NCI-H187 treated with DMSO at 0.1 percent for 48 hours (cell line): Measurements from ENCODE around the gene MS4A5.
"Not testable (repeated sequence)": the region's sequence is repeated elsewhere in the genome, so short reads cannot be mapped to it uniquely, and the experiment has no call there.

Source experiments
- DNase-seq: peaks from one replicate; lab custom pipeline; 2025; lab: John Stamatoyannopoulos, UW

The MS4A5 gene, protein sequence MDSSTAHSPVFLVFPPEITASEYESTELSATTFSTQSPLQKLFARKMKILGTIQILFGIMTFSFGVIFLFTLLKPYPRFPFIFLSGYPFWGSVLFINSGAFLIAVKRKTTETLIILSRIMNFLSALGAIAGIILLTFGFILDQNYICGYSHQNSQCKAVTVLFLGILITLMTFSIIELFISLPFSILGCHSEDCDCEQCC

DNA sequence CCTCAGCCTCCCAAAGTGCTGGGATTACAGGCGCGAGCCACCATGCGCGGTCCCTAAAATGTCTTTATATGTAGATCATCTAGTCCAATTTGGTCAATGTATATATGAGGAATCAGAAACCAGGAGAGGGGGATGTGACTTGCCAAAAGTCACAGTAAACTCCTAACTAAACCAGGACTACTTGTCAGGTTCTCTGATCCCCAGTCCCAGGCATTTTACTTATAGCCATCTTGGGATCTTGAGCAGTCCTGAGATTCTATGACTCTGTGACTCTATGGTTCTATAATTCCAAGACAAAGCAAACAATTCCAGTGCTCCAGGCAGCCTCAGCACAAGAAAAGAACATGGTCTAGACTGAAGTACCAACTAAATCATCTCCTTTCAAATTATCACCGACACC lies at the start of gene MS4A5:
MS4A5 (plus strand) TSS at position 301 of the 400 bp plus-strand sequence. CDS start 103 bp downstream, outside the sequence.
- no peak for DNase-seq

DNA sequence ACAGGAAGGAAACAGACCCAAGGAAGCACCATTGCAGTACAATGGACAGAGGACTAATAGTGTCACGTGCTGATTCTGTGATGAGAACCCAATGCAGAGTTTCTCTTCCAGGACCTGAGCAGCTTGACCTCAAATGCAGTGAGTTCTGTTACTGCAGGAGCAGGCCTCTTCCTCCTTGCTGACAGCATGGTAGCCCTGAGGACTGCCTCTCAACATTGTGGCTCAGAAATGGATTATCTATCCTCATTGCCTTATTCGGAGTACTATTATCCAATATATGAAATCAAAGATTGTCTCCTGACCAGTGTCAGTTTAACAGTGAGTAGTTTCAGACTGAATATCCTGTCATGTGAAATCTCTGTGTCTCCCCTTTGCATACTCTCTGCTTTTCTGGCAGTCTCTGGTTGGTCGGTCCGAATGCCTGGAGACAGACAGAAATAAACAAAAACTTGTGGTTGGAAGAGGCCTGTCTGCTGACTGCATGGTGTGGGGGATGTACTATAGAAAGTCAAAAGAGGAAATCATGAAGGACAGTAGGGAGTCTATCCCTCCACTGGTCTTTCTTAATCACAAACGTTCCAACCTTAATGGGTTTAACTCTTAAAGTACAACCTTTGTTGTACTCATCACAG lies 40.0 kb upstream of the MS4A5 start:
- no peak for DNase-seq

DNA sequence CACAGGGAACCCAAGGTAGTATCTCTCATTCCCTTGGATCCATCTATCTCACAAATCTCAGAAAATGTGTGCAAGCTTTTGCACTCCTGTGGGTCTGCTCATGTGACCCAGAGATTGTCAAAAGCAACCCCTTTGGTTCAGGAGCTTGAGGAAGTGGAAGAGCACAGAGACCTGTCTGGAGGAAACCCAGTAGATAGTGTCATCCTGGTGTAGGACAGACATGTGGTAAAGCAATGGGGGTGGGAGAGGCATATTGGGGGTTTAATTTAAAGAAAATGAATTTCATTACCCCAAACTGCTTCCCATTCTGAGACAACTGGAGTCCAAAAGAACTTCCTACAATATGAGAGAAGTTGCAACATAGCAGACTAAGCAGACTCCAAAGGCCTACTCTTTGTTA lies 39.0 kb upstream of the MS4A5 start:
- no peak for DNase-seq

DNA sequence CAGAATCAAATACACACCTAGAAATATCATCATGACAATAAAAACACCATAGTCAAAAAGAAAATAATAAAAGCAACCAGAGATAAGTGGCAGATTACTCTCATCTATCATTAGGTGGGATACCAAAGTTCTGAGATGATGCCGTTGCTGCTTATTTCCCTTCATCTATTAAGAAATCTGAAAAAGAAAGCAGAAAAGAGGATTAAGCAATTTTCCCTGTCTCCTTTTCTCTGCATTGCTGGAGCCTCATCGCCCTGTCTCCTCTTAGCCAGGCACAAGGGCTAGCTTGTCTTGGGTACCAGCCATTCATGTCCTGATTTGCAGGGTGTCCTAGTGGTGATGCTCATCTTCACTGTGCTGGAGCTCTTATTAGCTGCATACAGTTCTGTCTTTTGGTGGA lies 37.0 kb upstream of the MS4A5 start:
- no peak for DNase-seq

DNA sequence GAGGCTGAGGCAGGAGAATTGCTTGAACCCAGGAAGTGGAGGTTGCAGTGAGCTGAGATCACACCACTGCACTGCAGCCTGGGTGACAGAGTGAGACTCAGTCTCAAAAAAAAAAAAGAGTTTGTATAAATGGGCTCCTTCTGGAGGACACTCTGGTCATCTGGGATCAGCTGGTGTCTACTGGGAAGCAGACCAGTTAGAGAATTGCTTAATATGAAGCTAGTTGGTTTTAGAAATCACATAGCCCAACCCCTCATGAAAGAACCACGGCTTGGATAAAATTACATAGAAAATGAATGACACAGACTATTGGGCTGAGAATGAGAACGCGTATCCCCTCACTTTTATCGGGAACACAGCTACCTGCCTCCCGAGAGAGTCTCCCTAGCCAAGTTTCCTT lies 36.4 kb upstream of the MS4A5 start:
- no peak for DNase-seq

DNA sequence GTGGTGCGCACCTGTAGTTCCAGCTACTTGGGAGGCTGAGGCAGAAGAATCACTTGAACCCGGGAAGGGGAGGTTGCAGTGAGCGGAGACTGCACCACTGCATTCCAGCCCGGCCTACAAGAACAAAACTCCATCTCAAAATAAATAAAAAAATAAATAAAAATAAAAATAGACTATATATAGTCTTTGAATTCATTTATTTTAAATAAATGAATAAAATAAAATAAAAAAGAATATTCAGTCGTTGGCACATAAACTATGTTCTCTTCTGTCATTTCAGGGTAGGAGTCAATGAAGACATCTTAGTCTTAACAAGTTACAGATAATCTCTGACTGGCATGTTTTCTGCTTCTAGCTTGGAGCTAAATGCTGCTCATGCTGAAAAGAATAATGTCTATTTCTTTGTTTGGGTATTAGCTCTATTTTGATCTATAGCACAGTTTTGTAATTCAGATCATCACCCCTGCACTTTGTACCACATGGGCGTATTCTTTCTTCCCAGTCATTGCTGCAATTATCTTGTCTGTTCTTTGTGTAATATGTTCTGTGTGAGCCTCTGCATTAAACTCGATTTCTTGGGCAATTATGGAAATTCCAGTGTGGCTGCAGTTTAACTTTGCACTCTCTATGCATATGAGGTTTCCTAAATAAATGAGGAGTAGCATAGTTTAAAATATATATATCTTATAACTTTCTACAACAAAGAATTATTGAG lies 34.5 kb upstream of the MS4A5 start:
- no peak for DNase-seq

- no peak for DNase-seq
These were observed 33.0 kb upstream of the MS4A5 start, which contains the start of gene MS4A14 for GRCh38 chr11:60396382-60396781. TSS of gene MS4A14 (plus strand) at chr11:60396459. CDS start at chr11:60396579, 120 bp downstream.

DNA sequence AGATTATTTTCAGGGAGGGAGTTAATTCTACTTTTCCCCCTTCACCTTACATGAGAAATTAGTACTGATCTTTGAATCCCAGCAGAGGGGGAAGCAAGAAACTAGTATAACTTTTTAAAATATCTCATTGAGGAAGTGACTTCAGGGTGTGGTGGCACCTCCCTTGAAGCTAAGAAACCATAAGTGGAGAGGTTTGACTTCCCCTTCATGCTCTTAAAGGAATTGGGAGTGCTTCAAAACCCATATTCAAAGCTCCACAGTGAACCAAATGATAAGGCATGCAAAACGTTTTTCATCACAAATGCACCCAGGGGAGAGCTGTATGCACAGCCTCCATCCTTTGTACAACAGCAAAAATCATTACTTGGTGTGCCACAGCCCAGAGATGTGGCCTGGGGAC lies 32.6 kb upstream of the MS4A5 start:
- DNase-seq: no peak

GRCh38 chr11:60420015-60420414 lies 9.4 kb upstream of the MS4A5 start:
- DNase-seq: no peak

DNA sequence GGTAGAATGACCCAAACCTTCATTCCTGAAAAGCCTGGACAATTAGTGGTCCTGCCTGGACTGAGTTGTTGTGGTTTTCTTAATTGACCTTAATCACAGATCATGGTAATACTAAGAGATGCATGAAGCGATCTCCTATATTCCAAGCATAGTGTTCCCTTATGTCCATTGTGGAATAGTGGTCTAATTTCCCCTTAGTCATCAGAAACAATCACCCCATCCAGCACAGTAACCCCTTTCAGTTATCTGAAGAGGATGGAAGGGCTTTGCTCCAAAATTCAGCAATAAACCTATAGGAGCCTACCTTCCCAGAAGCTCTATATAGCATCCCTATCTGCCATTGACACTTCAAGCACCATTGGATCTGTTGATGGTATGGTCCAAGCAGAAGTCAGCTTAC lies 6.8 kb upstream of the MS4A5 start:
- no peak for DNase-seq

GRCh38 chr11:60428517-60428916 lies 855 bp upstream of the MS4A5 start:
- DNase-seq: no peak

- no peak for DNase-seq
These were observed 1.9 kb downstream of the MS4A5 start for GRCh38 chr11:60431251-60431650.

DNA sequence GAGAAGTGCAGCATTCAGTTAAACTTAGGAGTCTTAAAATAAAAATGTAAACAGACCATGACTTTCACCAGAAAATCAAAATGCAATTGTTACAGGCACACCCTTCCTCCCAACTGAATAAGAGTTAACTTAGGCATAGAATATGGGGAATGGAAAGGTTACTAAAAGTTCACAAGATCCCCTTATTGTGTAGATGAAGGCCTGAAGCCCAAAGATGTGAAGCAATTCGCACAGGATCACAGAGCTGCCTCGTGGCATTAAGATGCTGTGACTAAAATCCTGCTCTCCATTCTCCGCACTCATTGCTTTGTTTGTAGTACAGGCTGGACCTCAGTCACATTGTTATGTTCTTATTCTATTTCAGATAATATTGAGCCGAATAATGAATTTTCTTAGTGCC lies 4.0 kb downstream of the MS4A5 start:
- no peak for DNase-seq

GRCh38 chr11:60447070-60447469 lies 17.7 kb downstream of the MS4A5 start:
- no peak for DNase-seq

GRCh38 chr11:60447846-60448245 lies 18.5 kb downstream of the MS4A5 start:
- no peak for DNase-seq

GRCh38 chr11:60451185-60451584 lies 21.8 kb downstream of the MS4A5 start:
- not testable (repeated sequence) for DNase-seq

DNA sequence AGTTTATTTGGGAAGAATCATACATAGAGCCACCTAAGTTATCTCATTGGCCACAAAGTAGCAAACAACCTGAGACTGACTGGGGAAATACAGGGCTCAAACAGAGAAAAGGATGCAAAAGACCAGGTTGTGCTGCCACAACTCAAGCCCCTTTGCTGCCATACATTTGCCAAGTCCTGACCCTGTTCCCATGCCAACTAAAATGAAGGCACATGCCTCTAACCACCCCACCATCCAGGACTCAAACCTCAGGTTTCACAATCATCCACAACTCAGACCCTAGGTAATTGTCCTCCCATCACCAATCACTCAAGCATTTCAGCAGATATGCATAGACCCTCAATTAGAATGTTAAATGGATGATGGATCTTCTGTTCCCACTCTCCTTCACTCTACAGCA lies 24.8 kb downstream of the MS4A5 start:
- no peak for DNase-seq

DNA sequence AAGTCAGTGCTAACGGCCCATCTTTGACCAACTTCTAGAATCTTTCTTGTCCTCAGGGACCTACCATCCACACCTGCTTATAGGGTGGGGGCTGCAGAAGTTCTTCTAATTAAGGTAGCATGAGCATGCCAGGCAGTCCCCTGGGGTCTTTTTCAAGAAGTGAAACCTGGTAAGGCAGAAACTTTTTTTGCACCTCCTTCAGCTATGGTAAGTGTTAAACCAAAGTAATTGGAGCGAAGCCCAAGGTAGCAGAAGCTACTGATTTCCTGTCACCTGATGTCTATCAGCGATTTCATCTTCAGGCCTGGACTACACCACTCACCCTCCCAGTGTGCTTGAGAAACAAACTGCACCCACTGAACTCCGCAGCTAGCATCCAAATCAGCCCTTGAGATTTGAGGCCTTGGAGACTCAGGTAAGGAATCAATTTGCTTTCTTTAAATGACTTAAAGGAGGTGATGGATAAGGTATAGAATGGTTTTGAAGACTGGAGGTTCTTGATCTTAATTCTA lies 26.2 kb downstream of the MS4A5 start, which contains the start of gene MS4A1:
MS4A1 (plus strand) TSS at position 317 of the 512 bp plus-strand sequence. CDS start 6,528 bp downstream, outside the sequence.
- DNase-seq: no peak

GRCh38 chr11:60457576-60457975 lies 28.2 kb downstream of the MS4A5 start:
- no peak for DNase-seq

GRCh38 chr11:60459345-60459744 lies 30.0 kb downstream of the MS4A5 start:
- DNase-seq: no peak

DNA sequence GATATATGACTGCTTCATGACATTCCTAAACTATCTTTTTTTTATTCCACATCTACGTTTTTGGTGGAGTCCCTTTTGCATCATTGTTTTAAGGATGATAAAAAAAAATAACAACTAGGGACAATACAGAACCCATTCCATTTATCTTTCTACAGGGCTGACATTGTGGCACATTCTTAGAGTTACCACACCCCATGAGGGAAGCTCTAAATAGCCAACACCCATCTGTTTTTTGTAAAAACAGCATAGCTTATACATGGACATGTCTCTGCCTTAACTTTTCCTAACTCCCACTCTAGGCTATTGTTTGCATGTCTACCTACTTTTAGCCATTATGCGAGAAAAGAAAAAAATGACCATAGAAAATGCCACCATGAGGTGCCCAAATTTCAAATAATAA lies 39.5 kb downstream of the MS4A5 start:
- no peak for DNase-seq

- no peak for DNase-seq
These were observed 40.4 kb downstream of the MS4A5 start for GRCh38 chr11:60469723-60470122.

GRCh38 chr11:60477035-60477445 lies 47.7 kb downstream of the MS4A5 start:
- DNase-seq: no peak
